Measurements from ENCODE around the gene CRY2. TPM values are rescaled to one million over a fixed set of nuclear protein-coding genes. Genes with fewer than 3 reads are reported as not detected.

The CRY2 gene
- total RNA-seq: 10 to 100 TPM; 18.5 to 30.2 TPM

GRCh38 chr11:45846974-45847910 is at the start of gene CRY2:
Gene CRY2 (plus strand): TSS chr11:45847475. CDS start chr11:45847491, 16 bp downstream.
- H3K27me3 ChIP-seq: no peaks in the 10 kb centered on the region
- H3K4me1 ChIP-seq: no peaks in the 10 kb centered on the region
- no peaks in the 10 kb centered on the region for H3K36me3 ChIP-seq
- H3K27ac ChIP-seq: peak within 1 kb of the TSS; percentile 88
- intact Hi-C loops (cut with DNase I): no loop called here
- peak; percentile 100 for DNase-seq
- peak within 1 kb of the TSS; percentile 97 to 100 for H3K9ac ChIP-seq (ENCODE audit: low read depth in 2 of 2, low read length in 2 of 2)
- H3K4me3 ChIP-seq: peak within 1 kb of the TSS; percentile 89
- no peaks in the 10 kb centered on the region for H3K9me3 ChIP-seq
- TF ChIP-seq, protein P1, sequence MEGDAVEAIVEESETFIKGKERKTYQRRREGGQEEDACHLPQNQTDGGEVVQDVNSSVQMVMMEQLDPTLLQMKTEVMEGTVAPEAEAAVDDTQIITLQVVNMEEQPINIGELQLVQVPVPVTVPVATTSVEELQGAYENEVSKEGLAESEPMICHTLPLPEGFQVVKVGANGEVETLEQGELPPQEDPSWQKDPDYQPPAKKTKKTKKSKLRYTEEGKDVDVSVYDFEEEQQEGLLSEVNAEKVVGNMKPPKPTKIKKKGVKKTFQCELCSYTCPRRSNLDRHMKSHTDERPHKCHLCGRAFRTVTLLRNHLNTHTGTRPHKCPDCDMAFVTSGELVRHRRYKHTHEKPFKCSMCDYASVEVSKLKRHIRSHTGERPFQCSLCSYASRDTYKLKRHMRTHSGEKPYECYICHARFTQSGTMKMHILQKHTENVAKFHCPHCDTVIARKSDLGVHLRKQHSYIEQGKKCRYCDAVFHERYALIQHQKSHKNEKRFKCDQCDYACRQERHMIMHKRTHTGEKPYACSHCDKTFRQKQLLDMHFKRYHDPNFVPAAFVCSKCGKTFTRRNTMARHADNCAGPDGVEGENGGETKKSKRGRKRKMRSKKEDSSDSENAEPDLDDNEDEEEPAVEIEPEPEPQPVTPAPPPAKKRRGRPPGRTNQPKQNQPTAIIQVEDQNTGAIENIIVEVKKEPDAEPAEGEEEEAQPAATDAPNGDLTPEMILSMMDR (IDR thresholded peaks at IDR 0.05): no peak

DNA sequence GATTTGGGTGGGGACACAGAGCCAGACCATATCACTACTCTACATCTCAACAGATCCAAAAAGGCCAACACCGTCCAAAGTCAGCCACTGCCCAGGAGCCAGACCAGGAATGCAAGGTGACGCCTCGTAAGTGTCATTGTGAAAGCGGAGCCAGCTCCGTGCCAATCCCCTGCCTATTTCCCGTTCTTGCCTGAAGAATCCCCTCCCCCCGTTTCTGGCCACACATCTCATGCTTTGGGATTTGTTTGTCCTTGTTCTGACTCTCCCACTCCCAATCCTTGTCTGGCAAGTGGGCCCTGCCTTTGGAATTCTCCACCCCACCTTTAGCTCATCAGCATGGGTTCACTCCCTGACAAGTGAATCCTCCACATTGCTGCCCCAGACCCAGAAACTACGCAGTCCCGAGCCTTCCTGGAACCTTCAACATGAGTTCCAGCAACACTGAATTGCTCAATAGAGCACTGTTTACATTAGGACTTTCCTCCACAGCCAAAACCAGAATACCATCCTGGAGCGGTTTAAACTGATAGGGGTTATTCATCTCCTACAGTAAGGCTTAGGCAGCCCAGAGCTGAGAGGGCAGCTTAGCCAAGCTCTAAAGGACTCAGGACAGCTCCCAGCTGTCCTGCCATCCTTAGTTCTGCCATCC is 48.4 kb upstream of the CRY2 start:
- Histone ChIP-seq H3K27ac (no peak overlapping the region), H3K4me3 (no peak overlapping the region), H3K27me3 (no peaks in the 10 kb centered on the region), H3K4me1 (peaks cover 6% of the 10 kb centered on the region), H3K36me3 (no peaks in the 10 kb centered on the region), H3K9ac (ENCODE audit: low read depth in 2 of 2, low read length in 2 of 2) (no peak overlapping the region), H3K9me3 (no peaks in the 10 kb centered on the region)
- TF ChIP-seq, protein P1 (IDR thresholded peaks at IDR 0.05): no peak
- intact Hi-C loops (cut with DNase I): no loop called here
- no peak for DNase-seq

DNA sequence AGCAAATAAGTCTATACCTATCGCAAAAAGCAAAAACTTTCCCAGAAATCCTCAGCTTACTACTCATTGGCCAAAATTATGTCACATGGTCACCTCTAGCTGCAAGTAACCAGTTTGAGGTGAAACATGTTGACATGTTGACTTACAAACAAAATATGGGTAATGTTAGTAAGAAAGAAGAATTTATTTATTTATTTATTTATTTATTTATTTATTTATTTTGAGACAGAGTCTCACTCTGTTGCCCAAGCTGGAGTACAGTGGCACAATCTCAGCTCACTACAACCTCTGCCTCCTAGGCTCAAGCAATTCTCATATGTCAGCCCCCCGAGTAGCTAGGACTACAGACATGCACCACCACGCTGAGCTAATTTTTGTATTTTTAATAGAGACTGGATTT is 47.7 kb upstream of the CRY2 start:
- no peak overlapping the region for H3K9ac ChIP-seq (ENCODE audit: low read depth in 2 of 2, low read length in 2 of 2)
- H3K27ac ChIP-seq: no peak overlapping the region
- intact Hi-C loops (cut with DNase I): no loop called here
- DNase-seq: no peak
- H3K4me1 ChIP-seq: peaks cover 6% of the 10 kb centered on the region
- H3K9me3 ChIP-seq: no peaks in the 10 kb centered on the region
- H3K27me3 ChIP-seq: no peaks in the 10 kb centered on the region
- no peak overlapping the region for H3K4me3 ChIP-seq
- TF ChIP-seq, protein P1 (IDR thresholded peaks at IDR 0.05): no peak
- no peaks in the 10 kb centered on the region for H3K36me3 ChIP-seq

GRCh38 chr11:45800261-45800660 is 47.0 kb upstream of the CRY2 start:
- H3K27ac ChIP-seq: no peak overlapping the region
- no peaks in the 10 kb centered on the region for H3K27me3 ChIP-seq
- H3K9ac ChIP-seq (ENCODE audit: low read depth in 2 of 2, low read length in 2 of 2): no peak overlapping the region
- intact Hi-C loops (cut with DNase I): no loop called here
- H3K4me3 ChIP-seq: no peak overlapping the region
- DNase-seq: no peak
- H3K36me3 ChIP-seq: no peaks in the 10 kb centered on the region
- H3K4me1 ChIP-seq: peaks cover 6% of the 10 kb centered on the region
- H3K9me3 ChIP-seq: no peaks in the 10 kb centered on the region
- TF ChIP-seq, protein P1 (IDR thresholded peaks at IDR 0.05): no peak

GRCh38 chr11:45801723-45802315 is 45.5 kb upstream of the CRY2 start:
- peaks cover 11% of the 10 kb centered on the region for H3K4me1 ChIP-seq
- H3K9me3 ChIP-seq: no peaks in the 10 kb centered on the region
- DNase-seq: peak; percentile 75
- TF ChIP-seq, protein P1 (IDR thresholded peaks at IDR 0.05): no peak
- intact Hi-C loops (cut with DNase I): no loop called here
- no peaks in the 10 kb centered on the region for H3K27me3 ChIP-seq
- H3K9ac ChIP-seq (ENCODE audit: low read depth in 2 of 2, low read length in 2 of 2): peak overlapping the region in 1 of 2 donors; percentile 52
- H3K4me3 ChIP-seq: no peak overlapping the region
- peak overlapping the region; percentile 66 for H3K27ac ChIP-seq
- no peaks in the 10 kb centered on the region for H3K36me3 ChIP-seq
